ENCODE results near the gene STIM2. TPM values are rescaled to one million over a fixed set of nuclear protein-coding genes. Genes with fewer than 3 reads are reported as not detected.

The STIM2 gene
- total RNA-seq, 4 donors from 2014 or later: 15.9 to 25.5 (median 23.6) TPM

DNA sequence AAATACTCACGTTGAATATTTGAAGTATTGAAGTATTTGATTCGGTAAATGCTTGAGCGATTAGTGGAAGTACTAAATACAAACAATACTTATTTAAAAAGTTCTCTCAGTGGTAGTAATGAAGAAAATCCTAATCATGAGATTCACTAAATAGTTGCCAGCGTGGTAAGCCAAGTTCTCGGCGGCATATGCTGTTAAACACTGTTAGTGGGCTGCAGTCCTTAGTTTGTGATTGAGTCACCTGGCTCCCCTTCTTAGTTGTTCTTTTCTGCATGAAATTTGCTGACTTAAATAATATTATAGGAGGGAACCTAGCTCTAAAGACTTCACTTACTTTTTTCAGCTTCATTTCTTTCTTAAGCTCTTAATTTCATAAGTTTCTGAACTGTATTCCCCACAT is 51.4 kb downstream of the STIM2 start:
- no peak for DNase-seq (ENCODE audit: low spot score in 2 of 2)
- TF ChIP-seq, protein P1, sequence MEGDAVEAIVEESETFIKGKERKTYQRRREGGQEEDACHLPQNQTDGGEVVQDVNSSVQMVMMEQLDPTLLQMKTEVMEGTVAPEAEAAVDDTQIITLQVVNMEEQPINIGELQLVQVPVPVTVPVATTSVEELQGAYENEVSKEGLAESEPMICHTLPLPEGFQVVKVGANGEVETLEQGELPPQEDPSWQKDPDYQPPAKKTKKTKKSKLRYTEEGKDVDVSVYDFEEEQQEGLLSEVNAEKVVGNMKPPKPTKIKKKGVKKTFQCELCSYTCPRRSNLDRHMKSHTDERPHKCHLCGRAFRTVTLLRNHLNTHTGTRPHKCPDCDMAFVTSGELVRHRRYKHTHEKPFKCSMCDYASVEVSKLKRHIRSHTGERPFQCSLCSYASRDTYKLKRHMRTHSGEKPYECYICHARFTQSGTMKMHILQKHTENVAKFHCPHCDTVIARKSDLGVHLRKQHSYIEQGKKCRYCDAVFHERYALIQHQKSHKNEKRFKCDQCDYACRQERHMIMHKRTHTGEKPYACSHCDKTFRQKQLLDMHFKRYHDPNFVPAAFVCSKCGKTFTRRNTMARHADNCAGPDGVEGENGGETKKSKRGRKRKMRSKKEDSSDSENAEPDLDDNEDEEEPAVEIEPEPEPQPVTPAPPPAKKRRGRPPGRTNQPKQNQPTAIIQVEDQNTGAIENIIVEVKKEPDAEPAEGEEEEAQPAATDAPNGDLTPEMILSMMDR (IDR thresholded peaks at IDR 0.05): no peak
- no peak for TF ChIP-seq POLR2A (IDR thresholded peaks at IDR 0.05)
- H3K4me3 ChIP-seq (ENCODE audit: low read depth, poor library complexity, severe bottlenecking): no peak overlapping the region
- intact Hi-C loops (cut with DNase I; ENCODE audit: low total_unique reads): no loop called here
- 74 to 78% methylated on average over 6 of the region's 6 CpGs for WGBS, 2 donors

DNA sequence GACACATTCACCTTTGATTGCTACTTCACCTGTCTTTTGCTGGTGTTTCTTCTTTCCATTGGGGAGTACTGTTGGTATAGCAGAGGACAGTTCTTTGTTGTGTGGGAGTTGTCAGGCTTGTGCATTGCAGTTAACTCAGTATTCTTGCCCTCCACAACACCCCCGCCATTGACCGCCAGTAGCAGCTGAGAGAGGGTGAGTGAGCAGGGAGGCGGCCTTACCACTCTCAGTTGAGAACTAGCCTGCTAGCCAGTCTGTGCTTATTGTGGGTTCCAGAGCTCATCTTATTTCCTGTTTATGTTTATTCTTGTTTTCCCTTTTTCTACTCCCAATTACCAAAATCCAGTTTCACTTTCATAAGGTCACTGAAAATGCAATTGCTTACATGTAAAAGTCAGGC is 52.2 kb downstream of the STIM2 start:
- DNase-seq (ENCODE audit: low spot score in 2 of 2): no peak
- WGBS, 2 donors: 62 to 65% methylated on average over 3 of the region's 3 CpGs
- TF ChIP-seq, protein P1 (IDR thresholded peaks at IDR 0.05): no peak
- no peak for TF ChIP-seq POLR2A (IDR thresholded peaks at IDR 0.05)
- intact Hi-C loops (cut with DNase I; ENCODE audit: low total_unique reads): no loop called here
- H3K4me3 ChIP-seq (ENCODE audit: low read depth, poor library complexity, severe bottlenecking): no peak overlapping the region

DNA sequence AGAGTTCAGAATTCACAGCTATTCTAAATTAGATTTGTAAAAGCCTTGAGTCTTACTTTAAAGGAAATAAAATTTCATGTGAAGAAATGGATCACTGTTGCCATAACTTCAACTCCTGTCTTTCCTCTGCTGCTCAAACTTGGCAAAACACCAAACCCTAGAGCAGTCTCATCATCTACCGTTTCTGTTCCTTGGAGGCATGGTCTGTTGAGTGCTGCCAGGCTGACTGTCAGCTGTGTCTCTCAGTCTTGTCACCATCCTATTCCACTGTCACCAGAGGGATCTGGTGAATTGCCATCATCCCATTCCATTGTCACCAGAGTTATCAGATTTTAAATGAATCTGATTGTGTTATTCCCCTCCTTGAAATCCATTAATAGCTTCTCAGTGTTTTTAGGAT is 55.6 kb downstream of the STIM2 start:
- DNase-seq (ENCODE audit: low spot score in 2 of 2): no peak
- intact Hi-C loops (cut with DNase I; ENCODE audit: low total_unique reads): no loop called here
- no peak for TF ChIP-seq POLR2A (IDR thresholded peaks at IDR 0.05)
- 0 to 3% methylated on average over 1 of the region's 1 CpG for WGBS, 2 donors
- H3K4me3 ChIP-seq (ENCODE audit: low read depth, poor library complexity, severe bottlenecking): no peak overlapping the region

DNA sequence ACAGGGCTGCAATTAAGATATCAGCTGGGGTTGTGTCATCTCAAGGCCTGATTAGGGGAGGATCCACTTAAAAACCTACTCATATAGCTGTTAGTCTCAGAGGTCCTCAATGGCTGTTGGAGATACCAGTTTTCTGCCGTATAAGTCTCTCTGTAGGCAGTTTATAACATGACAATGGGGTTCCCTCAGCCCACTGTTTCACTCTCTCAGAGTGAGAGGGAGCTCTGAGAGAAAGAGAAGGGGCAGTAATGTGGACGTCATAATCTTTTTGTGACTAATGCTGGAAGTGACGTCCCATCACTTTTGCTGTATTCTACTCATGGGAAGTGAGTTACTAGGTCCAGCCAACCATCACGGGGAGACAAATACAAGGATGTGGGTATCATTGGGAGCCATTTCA is 70.3 kb downstream of the STIM2 start:
- DNase-seq (ENCODE audit: low spot score in 2 of 2): no peak
- 84 to 85% methylated on average over 4 of the region's 4 CpGs for WGBS, 2 donors
- no peak overlapping the region for H3K4me3 ChIP-seq (ENCODE audit: low read depth, poor library complexity, severe bottlenecking)
- intact Hi-C loops (cut with DNase I; ENCODE audit: low total_unique reads): no loop called here
- TF ChIP-seq POLR2A (IDR thresholded peaks at IDR 0.05): no peak
- TF ChIP-seq, protein P1 (IDR thresholded peaks at IDR 0.05): no peak

DNA sequence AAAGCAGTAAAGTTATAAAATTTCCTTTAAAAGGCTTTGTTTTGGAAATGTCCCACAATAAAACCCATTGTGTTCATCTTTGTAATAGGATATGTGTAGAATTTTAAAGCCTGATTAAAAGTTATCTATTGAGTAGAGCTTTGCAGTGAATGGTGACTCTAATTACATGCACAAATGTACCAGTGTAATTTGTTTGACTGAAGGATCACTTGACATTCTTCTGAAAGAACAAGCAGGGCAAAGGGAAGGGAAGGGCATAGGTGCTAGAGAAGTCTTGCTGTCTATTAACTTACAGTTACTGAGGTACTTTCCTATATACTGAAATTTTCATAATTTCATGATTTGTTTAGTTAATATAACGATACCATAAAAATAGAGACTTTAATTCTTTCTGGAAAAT is 70.8 kb downstream of the STIM2 start:
- intact Hi-C loops (cut with DNase I; ENCODE audit: low total_unique reads): no loop called here
- H3K4me3 ChIP-seq (ENCODE audit: low read depth, poor library complexity, severe bottlenecking): no peak overlapping the region
- no peak for DNase-seq (ENCODE audit: low spot score in 2 of 2)
- WGBS, 2 donors: 98% methylated on average over 1 of the region's 1 CpG
- TF ChIP-seq POLR2A (IDR thresholded peaks at IDR 0.05): no peak
- TF ChIP-seq, protein P1 (IDR thresholded peaks at IDR 0.05): no peak

DNA sequence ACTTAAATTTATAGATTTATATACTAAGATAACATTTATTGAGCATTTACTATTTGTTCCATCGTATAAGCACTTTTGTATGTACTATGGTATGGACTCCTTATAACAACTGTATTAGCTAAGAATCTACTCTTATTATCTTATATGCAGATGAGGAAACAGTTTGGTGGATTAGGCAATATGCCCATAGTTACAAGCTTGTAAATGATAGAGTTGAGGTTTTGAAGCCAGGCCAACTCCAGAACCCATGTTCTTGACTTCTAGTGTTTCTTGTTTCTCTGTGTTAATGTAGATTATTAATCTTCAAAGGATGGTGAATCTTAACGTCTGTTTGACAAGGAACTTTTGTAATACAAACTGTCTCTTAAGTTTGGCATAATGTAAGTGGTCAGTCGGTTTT is 71.3 kb downstream of the STIM2 start:
- H3K4me3 ChIP-seq (ENCODE audit: low read depth, poor library complexity, severe bottlenecking): no peak overlapping the region
- 81% methylated on average over 3 of the region's 3 CpGs for WGBS, 2 donors
- TF ChIP-seq, protein P1 (IDR thresholded peaks at IDR 0.05): no peak
- TF ChIP-seq POLR2A (IDR thresholded peaks at IDR 0.05): no peak
- intact Hi-C loops (cut with DNase I; ENCODE audit: low total_unique reads): no loop called here
- DNase-seq (ENCODE audit: low spot score in 2 of 2): no peak
